HG03571 (cell line): Measurements from ENCODE around the gene SRGN.
A peak's percentile ranks its signal among the peaks of the same experiment; 100 is the strongest.

ENCODE experiments used
- ATAC-seq: cut with Tn5 transposase; IDR thresholded peaks from one replicate; pipeline ENCODE4 v1.9.1; 2021; ENCODE audit not compliant: unreplicated experiment

Gene SRGN

DNA sequence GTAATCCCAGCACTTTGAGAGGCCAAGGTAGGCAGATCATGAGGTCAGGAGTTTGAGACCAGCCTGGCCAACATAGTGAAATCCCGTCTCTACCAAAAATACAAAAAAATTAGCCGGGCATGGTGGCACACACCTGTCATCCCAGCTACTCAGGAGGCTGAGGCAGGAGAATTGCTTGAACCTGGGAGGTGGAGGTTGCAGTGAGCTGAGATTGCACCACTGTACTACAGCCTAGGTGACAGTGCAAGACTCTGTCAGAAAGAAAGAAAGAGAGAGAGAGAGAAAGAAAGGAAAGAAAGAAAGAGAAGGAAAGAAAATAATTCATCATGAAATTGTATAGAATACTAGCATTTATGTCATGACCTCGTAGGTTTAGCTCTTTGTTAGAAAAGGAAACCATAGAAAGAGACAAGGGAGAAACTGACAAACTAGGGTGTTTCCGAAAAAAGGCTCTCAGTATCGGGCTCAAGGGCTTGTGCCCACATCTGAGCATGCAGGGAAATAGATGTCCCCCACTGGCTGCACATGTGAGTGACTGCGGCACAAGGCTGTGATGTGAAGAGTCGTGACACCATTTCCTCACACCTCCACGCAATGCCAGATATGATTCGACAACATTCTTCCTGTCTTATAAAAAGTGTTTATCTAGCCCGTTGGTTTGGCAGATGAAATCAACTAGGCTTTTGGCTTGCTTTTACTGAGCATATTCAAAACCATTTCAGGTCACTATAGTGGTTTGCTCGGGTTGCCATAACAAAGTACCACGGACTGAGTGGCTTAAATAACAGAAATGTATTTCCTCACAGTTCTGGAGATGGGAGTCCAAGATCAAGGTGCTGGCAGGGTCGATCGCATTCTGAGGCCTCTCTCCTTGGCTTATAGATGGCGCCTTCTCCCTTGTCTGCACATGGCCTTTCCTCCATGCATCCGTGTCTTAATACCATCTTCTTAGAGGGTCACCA, 2.0 kb downstream of the SRGN start:
- ATAC-seq, result peak; percentile 39

DNA sequence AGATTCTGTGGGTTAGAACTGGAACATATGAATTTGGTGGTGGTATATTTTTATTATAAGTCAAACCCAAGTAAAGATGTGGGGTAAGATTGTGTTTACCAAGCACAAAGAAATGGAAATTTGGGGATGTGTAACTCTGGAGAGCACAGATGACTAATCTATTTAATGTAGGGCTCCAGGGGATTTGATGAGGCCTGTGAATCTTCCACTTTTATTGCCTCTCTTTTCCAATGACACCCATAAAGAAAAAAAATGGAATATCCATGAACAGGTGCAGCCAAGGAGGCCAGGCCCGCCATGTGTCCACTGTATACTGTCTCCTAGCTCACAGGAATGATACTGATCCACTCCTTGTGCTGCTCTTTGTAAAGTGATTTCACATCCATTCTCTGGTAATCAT, 2.8 kb downstream of the SRGN start:
- ATAC-seq, result no peak

- no peak for ATAC-seq
These were observed 3.3 kb downstream of the SRGN start for GRCh38 chr10:69091143-69091651.

DNA sequence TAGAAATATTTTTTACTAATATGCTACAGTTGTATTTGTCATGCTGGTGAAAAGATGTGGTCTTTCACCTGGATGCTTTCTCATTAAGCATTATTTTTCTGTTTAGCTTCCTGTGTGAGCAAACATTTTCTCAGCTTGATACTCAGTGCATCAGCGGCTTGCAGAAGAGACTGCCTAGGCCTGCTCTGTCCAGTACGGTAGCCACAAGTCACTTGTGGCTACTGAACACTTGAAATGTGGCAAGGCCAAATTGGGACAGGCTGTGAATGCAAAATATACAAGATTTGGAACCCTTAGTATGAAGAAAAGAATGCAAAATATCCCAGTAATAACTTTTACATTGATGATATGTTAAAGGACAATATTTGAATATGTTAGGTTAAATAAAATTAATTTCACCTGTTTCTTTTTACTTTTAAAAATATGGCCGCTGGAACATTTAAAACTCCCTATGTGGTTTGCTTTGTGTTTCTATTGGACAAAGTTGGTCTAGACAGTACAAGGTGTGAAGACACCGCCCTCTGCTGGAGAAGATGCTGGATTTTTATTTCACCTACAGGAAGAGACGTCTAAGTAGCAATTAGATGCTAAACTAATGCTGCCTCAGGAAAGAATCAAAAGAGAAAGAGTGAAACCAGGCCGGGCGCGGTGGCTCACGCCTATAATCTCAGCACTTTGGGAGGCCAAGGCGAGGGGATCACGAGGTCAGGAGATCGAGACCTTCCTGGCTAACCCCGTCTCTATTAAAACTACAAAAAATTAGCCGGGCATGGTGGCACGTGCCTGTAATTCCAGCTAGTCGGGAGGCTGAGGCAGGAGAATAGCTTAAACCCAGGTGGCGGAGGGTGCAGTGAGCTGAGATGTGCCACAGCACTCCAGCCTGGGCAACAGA, 5.3 kb downstream of the SRGN start:
- no peak for ATAC-seq

GRCh38 chr10:69093933-69094332, 6.0 kb downstream of the SRGN start:
- no peak for ATAC-seq

GRCh38 chr10:69096045-69096444, 8.1 kb downstream of the SRGN start:
- peak; percentile 49 for ATAC-seq

DNA sequence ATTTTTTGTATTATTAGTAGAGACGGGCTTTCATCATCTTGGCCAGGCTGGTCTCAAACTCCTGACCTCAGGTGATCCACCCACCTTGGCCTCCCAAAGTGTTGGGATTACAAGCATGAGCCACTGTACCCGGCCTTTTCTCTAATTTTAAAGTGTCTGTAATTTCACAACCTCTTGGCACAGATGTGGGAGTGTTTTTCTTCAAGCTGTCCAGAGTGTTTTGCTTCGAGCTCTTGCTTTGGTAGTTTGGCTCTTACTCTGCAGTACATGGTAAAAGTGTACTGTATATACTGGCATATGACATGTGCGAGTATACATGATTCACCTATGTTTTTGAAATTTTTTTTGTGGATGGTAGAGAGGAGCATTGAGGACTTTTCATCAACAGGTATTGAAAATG, 9.8 kb downstream of the SRGN start:
- no peak for ATAC-seq

DNA sequence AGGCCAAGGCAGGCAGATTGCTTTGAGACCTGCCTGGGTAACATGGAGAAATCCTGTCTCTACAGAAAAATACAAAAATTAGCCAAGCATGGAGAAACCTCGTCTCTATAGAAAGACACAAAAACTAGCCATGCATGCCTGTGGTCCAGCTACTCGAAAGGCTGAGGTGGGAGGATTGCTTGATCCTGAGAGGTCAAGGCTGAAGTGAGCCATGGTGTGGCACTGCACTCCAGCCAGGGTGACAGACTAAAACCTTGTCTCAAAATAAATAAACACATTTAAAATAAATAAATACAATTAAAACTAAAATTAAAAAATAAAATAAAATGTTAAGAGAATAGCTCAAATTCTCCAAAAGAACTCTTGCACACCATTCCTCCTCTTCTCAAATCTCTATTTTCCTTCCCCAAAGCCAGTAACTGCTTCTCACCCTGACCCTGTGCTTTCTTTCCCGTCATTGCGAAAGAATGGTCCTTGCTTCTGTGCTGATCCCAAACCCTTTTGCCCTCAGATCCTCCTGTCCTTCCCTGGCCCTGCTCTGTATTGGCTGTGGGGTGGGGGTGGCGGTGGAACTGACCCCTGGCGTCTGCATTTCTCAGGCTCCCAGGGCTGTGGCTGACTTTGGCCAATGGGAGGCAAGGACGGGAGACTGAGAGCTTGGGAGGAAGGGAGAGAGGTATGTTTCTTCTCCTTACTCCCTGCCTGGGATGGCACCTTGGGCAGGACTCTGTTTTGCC, 12.4 kb downstream of the SRGN start:
- ATAC-seq, result no peak

- ATAC-seq, result no peak
These were observed 13.7 kb downstream of the SRGN start for GRCh38 chr10:69101451-69102095.

GRCh38 chr10:69102440-69102839, 14.5 kb downstream of the SRGN start:
- no peak for ATAC-seq

DNA sequence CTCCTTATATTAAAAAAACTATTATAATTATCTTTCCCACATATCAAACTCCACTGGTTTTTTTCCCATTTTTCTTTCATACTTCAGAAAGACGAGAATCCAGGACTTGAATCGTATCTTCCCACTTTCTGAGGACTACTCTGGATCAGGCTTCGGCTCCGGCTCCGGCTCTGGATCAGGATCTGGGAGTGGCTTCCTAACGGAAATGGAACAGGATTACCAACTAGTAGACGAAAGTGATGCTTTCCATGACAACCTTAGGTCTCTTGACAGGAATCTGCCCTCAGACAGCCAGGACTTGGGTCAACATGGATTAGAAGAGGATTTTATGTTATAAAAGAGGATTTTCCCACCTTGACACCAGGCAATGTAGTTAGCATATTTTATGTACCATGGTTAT, 15.9 kb downstream of the SRGN start:
- no peak for ATAC-seq

DNA sequence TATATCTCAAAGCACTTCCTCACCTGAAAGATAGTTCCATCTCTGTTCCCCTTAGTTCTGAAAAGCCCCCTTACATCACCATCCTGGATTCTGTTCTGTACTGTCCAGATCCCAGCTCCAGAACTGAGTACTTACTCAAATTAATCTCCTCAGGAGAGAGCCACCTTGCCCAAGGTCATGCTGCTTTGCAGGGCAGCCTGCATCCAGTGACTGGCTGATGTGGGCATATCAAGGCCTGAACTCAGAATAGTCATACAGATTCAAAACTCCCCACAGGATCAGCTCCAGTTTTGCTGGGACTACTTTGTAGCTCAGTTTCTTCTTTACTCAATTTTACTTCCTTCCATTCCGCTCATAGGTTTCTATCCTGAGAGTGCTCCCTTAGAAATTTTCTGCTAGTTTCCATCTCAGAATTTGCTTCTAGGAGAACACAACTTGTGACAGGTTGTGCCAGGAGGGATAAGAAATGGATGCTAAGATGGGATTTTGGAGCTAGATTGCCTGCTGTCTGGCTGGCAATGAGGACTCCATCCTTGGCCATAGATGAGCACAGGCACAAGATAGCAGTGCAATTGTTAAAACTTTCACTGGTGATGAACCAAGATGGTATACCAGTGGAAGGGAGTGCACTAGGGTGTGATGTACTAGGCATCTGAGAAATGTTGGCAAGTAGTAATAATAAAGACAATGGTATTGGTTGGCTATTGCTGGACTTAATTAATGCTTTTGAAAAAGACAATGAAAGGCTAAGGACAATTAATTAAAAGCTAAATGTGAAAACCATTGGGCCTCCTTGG, 17.3 kb downstream of the SRGN start:
- ATAC-seq, result no peak

DNA sequence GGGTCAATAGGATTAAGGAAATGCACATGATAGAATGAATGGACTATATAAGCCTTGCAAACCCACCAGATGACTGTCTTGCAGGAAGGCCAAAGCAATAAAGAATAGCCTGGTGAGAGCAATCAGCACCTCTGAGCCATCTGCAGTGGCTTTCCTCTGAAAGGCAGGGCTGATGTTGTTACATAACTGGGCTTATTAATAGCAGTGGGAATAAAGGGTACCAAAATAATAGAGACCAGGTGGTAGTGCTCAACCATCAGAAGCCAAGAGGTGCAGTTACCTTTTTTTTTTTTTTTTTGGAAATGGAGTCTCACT, 19.2 kb downstream of the SRGN start:
- no peak for ATAC-seq

DNA sequence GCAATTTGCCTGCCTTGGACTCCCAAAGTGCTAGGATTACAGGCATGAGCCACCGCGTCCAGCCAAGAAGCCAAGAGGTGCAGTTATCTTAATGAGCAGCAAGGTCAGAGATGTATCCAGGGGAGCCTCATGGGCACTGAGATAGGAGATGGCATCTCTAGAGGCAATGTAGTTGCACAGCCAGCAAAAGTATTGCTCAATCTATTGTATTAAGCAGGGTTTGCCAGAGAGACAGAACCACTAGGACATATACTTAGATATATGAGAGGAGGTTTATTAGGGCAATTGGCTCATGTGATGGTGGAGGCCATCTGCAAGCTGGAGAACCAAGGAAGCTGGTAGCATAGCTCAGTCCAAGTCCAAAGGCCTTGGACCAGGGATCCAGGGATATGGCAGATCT, 19.8 kb downstream of the SRGN start:
- no peak for ATAC-seq

DNA sequence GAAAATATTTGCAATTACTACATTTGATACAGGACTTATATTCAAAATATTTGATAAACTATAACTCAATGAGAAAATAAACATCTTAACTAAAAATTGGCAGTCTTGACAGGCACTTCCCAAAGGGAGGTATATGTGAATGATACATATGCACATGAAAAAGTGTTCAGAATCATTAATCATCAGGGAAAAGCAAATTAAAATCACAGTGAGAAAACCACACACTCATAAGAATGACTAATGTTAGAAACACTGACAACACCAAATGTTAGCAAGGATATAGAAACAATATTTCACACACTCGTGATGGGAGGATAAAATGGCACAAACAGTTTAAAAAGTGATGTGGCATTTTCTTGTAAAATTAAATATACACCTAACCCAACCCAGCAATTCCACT, 32.0 kb downstream of the SRGN start:
- no peak for ATAC-seq

- peak; percentile 27 for ATAC-seq
These were observed 35.4 kb downstream of the SRGN start for GRCh38 chr10:69123306-69123746.

DNA sequence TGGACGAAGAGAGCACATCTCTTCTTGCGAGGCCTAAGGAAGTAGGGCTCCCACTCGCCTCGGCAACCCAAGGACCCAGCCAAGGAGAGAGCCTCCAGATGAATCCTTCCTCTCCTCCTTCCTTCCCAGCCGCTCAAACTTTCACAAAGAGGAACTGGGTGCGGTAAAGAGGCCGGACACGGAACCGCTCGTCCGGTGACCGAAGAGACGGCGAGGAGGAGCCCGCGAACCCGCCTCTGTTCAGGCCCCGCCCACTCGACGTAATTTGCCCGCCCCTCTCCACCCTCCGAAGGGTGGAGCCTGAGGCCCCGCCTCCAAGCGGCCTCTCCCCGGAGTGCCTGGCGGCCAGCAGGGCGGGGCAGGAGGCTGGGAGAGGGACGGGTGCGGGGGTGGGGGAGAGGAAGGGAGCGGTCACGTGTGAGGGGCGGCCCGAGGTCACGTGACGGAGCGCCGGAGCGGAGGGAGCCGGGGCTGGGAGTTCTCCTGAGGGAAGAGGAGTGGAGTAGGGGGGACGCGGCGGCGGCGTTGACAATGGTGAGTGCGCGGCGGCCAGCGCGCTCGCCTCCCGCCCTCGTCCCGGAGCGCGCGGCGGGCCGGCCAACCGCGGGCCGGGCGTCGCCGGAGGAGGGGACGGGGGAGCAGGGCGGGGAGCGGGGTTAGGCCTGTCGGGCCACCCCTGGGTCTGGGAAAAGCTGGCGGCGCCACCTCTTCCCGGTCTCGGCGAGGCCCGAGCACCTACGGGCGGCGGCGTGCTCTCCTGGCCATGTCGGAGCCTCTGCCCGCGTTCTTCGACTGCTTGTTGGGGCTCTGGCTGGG, 36.1 kb downstream of the SRGN start, which contains the start of gene VPS26A:
TSS of gene VPS26A (plus strand) at position 432 of the 816 bp plus-strand sequence. CDS start at position 532, 100 bp downstream.
- ATAC-seq, result peak; percentile 85

GRCh38 chr10:69124563-69125268, 36.8 kb downstream of the SRGN start:
- no peak for ATAC-seq
